Breast epithelium (tissue), 3 donors: ENCODE results near the gene NXNL1.

ENCODE experiments used
- POLR2AphosphoS5 ChIP-seq, 3 donors: sonication (generic); formaldehyde crosslinking; IDR thresholded peaks; one replicate each; pipeline ENCODE4 v1.6.1; 2017; ENCODE audit warnings: antibody characterized with exemption in 3 of 3
- TF ChIP-seq, protein P1 (sequence below), 3 donors: fragments of 450-650 bp; IDR thresholded peaks; one replicate each; pipeline ENCODE4 v1.5.1; 2016 to 2017; ENCODE audit warnings: antibody characterized with exemption in 3 of 3, mild to moderate bottlenecking in 3 of 3, moderate library complexity in 3 of 3

DNA sequence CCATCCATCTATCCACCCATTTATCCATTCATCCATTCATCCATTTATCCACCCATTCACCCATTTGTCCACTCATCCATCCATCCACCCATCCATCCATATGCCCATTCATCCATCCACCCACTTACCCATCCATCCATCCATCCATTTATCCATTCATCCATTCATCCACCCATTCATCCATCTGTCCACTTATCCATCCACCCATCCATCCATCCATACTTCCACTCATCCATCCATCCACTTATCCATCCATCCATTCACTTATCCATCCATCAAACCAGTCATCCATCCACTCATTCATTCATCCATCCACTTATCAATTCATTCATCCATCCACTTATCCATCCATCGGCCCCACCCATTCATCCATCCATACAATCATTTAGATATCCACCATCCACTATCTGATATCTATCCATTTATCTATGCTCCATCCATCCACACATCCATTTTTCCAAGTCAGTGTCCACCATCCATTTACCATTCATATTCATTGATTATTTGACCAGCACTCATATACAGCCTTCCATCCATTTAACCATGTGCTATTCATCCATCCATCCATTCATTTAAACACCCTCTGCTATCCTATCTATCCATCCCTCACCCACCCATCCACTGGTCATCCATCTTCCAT lies 15.1 kb downstream of the NXNL1 start:
- TF ChIP-seq, protein P1, sequence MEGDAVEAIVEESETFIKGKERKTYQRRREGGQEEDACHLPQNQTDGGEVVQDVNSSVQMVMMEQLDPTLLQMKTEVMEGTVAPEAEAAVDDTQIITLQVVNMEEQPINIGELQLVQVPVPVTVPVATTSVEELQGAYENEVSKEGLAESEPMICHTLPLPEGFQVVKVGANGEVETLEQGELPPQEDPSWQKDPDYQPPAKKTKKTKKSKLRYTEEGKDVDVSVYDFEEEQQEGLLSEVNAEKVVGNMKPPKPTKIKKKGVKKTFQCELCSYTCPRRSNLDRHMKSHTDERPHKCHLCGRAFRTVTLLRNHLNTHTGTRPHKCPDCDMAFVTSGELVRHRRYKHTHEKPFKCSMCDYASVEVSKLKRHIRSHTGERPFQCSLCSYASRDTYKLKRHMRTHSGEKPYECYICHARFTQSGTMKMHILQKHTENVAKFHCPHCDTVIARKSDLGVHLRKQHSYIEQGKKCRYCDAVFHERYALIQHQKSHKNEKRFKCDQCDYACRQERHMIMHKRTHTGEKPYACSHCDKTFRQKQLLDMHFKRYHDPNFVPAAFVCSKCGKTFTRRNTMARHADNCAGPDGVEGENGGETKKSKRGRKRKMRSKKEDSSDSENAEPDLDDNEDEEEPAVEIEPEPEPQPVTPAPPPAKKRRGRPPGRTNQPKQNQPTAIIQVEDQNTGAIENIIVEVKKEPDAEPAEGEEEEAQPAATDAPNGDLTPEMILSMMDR (IDR thresholded peaks at IDR 0.05) = no peak
- no peak for TF ChIP-seq POLR2AphosphoS5 (IDR thresholded peaks at IDR 0.05)
